ENCODE data around the gene PIK3C2B.
A peak's percentile ranks its signal among the peaks of the same experiment; 100 is the strongest.

Gene PIK3C2B

GRCh38 chr1:204464701-204465100, 29.9 kb downstream of the PIK3C2B start:
- no peak for DNase-seq (ENCODE audit: low read depth)
- Histone ChIP-seq H3K9ac (ENCODE audit: low read length) (no peak overlapping the region), H3K4me3 (ENCODE audit: low read length) (no peak overlapping the region), H3K27me3 (replicated peaks; ENCODE audit: control insufficient read depth, insufficient read depth, low read length) (peaks cover 5% of the 10 kb centered on the region), H3K9me3 (ENCODE audit: control insufficient read depth, low read length) (no peaks in the 10 kb centered on the region), H3K36me3 (ENCODE audit: control insufficient read depth, insufficient read depth, low read length, severe bottlenecking) (peaks cover 51% of the 10 kb centered on the region), H3K4me1 (ENCODE audit: control insufficient read depth, insufficient read depth, low read length) (peaks cover 37% of the 10 kb centered on the region)

GRCh38 chr1:204464187-204464631, 30.4 kb downstream of the PIK3C2B start:
- Histone ChIP-seq H3K4me1 (ENCODE audit: control insufficient read depth, insufficient read depth, low read length) (peaks cover 37% of the 10 kb centered on the region), H3K27me3 (replicated peaks; ENCODE audit: control insufficient read depth, insufficient read depth, low read length) (peaks cover 5% of the 10 kb centered on the region), H3K4me3 (ENCODE audit: low read length) (peak overlapping the region; percentile 12), H3K9ac (ENCODE audit: low read length) (no peak overlapping the region), H3K36me3 (ENCODE audit: control insufficient read depth, insufficient read depth, low read length, severe bottlenecking) (peaks cover 52% of the 10 kb centered on the region), H3K9me3 (ENCODE audit: control insufficient read depth, low read length) (no peaks in the 10 kb centered on the region)
- DNase-seq (ENCODE audit: low read depth) = no peak

GRCh38 chr1:204463125-204464060, 31.2 kb downstream of the PIK3C2B start:
- Histone ChIP-seq H3K4me1 (ENCODE audit: control insufficient read depth, insufficient read depth, low read length) (peaks cover 37% of the 10 kb centered on the region), H3K27me3 (replicated peaks; ENCODE audit: control insufficient read depth, insufficient read depth, low read length) (no peaks in the 10 kb centered on the region), H3K9me3 (ENCODE audit: control insufficient read depth, low read length) (no peaks in the 10 kb centered on the region), H3K36me3 (ENCODE audit: control insufficient read depth, insufficient read depth, low read length, severe bottlenecking) (peaks cover 50% of the 10 kb centered on the region), H3K4me3 (ENCODE audit: low read length) (peak overlapping the region; percentile 12), H3K9ac (ENCODE audit: low read length) (no peak overlapping the region)
- no peak for DNase-seq (ENCODE audit: low read depth)

- H3K36me3 ChIP-seq (ENCODE audit: control insufficient read depth, insufficient read depth, low read length, severe bottlenecking) = peaks cover 48% of the 10 kb centered on the region
- peaks cover 37% of the 10 kb centered on the region for H3K4me1 ChIP-seq (ENCODE audit: control insufficient read depth, insufficient read depth, low read length)
- no peak for DNase-seq (ENCODE audit: low read depth)
- no peak overlapping the region for H3K4me3 ChIP-seq (ENCODE audit: low read length)
- no peaks in the 10 kb centered on the region for H3K9me3 ChIP-seq (ENCODE audit: control insufficient read depth, low read length)
- H3K9ac ChIP-seq (ENCODE audit: low read length) = no peak overlapping the region
- H3K27me3 ChIP-seq (replicated peaks; ENCODE audit: control insufficient read depth, insufficient read depth, low read length) = no peaks in the 10 kb centered on the region
Observed at GRCh38 chr1:204462229-204462561, 32.4 kb downstream of the PIK3C2B start.

GRCh38 chr1:204461331-204462228, 33.0 kb downstream of the PIK3C2B start:
- Histone ChIP-seq H3K9me3 (ENCODE audit: control insufficient read depth, low read length) (no peaks in the 10 kb centered on the region), H3K4me1 (ENCODE audit: control insufficient read depth, insufficient read depth, low read length) (peaks cover 34% of the 10 kb centered on the region), H3K4me3 (ENCODE audit: low read length) (no peak overlapping the region), H3K27me3 (replicated peaks; ENCODE audit: control insufficient read depth, insufficient read depth, low read length) (peaks cover 3% of the 10 kb centered on the region), H3K36me3 (ENCODE audit: control insufficient read depth, insufficient read depth, low read length, severe bottlenecking) (peaks cover 47% of the 10 kb centered on the region), H3K9ac (ENCODE audit: low read length) (no peak overlapping the region)
- no peak for DNase-seq (ENCODE audit: low read depth)

- Histone ChIP-seq H3K9me3 (ENCODE audit: control insufficient read depth, low read length) (no peaks in the 10 kb centered on the region), H3K27me3 (replicated peaks; ENCODE audit: control insufficient read depth, insufficient read depth, low read length) (peaks cover 6% of the 10 kb centered on the region), H3K4me3 (ENCODE audit: low read length) (no peak overlapping the region), H3K9ac (ENCODE audit: low read length) (no peak overlapping the region), H3K36me3 (ENCODE audit: control insufficient read depth, insufficient read depth, low read length, severe bottlenecking) (peaks cover 59% of the 10 kb centered on the region), H3K4me1 (ENCODE audit: control insufficient read depth, insufficient read depth, low read length) (peaks cover 27% of the 10 kb centered on the region)
- DNase-seq (ENCODE audit: low read depth) = no peak
Observed at GRCh38 chr1:204460346-204460745, 34.3 kb downstream of the PIK3C2B start.

- H3K27me3 ChIP-seq (replicated peaks; ENCODE audit: control insufficient read depth, insufficient read depth, low read length) = peaks cover 6% of the 10 kb centered on the region
- no peak overlapping the region for H3K9ac ChIP-seq (ENCODE audit: low read length)
- no peaks in the 10 kb centered on the region for H3K9me3 ChIP-seq (ENCODE audit: control insufficient read depth, low read length)
- H3K4me3 ChIP-seq (ENCODE audit: low read length) = no peak overlapping the region
- peaks cover 62% of the 10 kb centered on the region for H3K36me3 ChIP-seq (ENCODE audit: control insufficient read depth, insufficient read depth, low read length, severe bottlenecking)
- no peak for DNase-seq (ENCODE audit: low read depth)
- peaks cover 21% of the 10 kb centered on the region for H3K4me1 ChIP-seq (ENCODE audit: control insufficient read depth, insufficient read depth, low read length)
Observed at GRCh38 chr1:204459706-204460105, 34.9 kb downstream of the PIK3C2B start.

GRCh38 chr1:204457666-204458065, 36.9 kb downstream of the PIK3C2B start:
- Histone ChIP-seq H3K9ac (ENCODE audit: low read length) (no peak overlapping the region), H3K9me3 (ENCODE audit: control insufficient read depth, low read length) (no peaks in the 10 kb centered on the region), H3K27me3 (replicated peaks; ENCODE audit: control insufficient read depth, insufficient read depth, low read length) (peaks cover 6% of the 10 kb centered on the region), H3K4me3 (ENCODE audit: low read length) (no peak overlapping the region), H3K4me1 (ENCODE audit: control insufficient read depth, insufficient read depth, low read length) (peaks cover 3% of the 10 kb centered on the region), H3K36me3 (ENCODE audit: control insufficient read depth, insufficient read depth, low read length, severe bottlenecking) (peaks cover 75% of the 10 kb centered on the region)
- DNase-seq (ENCODE audit: low read depth) = no peak

- H3K27me3 ChIP-seq (replicated peaks; ENCODE audit: control insufficient read depth, insufficient read depth, low read length) = peaks cover 6% of the 10 kb centered on the region
- DNase-seq (ENCODE audit: low read depth) = no peak
- H3K9me3 ChIP-seq (ENCODE audit: control insufficient read depth, low read length) = no peaks in the 10 kb centered on the region
- H3K4me3 ChIP-seq (ENCODE audit: low read length) = no peak overlapping the region
- no peak overlapping the region for H3K9ac ChIP-seq (ENCODE audit: low read length)
- peaks cover 3% of the 10 kb centered on the region for H3K4me1 ChIP-seq (ENCODE audit: control insufficient read depth, insufficient read depth, low read length)
- peaks cover 74% of the 10 kb centered on the region for H3K36me3 ChIP-seq (ENCODE audit: control insufficient read depth, insufficient read depth, low read length, severe bottlenecking)
Observed at GRCh38 chr1:204456826-204457442, 37.7 kb downstream of the PIK3C2B start.

- Histone ChIP-seq H3K36me3 (ENCODE audit: control insufficient read depth, insufficient read depth, low read length, severe bottlenecking) (peaks cover 73% of the 10 kb centered on the region), H3K4me1 (ENCODE audit: control insufficient read depth, insufficient read depth, low read length) (peaks cover 3% of the 10 kb centered on the region), H3K9ac (ENCODE audit: low read length) (no peak overlapping the region), H3K27me3 (replicated peaks; ENCODE audit: control insufficient read depth, insufficient read depth, low read length) (peaks cover 13% of the 10 kb centered on the region), H3K9me3 (ENCODE audit: control insufficient read depth, low read length) (no peaks in the 10 kb centered on the region), H3K4me3 (ENCODE audit: low read length) (no peak overlapping the region)
- no peak for DNase-seq (ENCODE audit: low read depth)
Observed at GRCh38 chr1:204455831-204456145, 38.8 kb downstream of the PIK3C2B start.

Data from adipocyte (in vitro differentiated cells).